WTC11 (cell line): ENCODE results near the gene GRIN2A.

Experiments
- CTCF ChIP-seq: fragments of 200-600 bp; IDR thresholded peaks from 2 replicates; pipeline ENCODE4 v1.8.0; 2022; ENCODE audit warnings: antibody characterized with exemption
- ESRRA ChIP-seq: sonication (generic); formaldehyde crosslinking; IDR thresholded peaks from 2 replicates; pipeline ENCODE4 v1.8.1; 2022; ENCODE audit warnings: mild to moderate bottlenecking, missing genetic modification reagents, borderline replicate concordance
- FOXJ3 ChIP-seq: sonication (generic); formaldehyde crosslinking; IDR thresholded peaks from 2 replicates; pipeline ENCODE4 v1.9.0; 2021; ENCODE audit warnings: missing genetic modification reagents, mild to moderate bottlenecking, borderline replicate concordance
- FOXK1 ChIP-seq: sonication (generic); formaldehyde crosslinking; IDR thresholded peaks from 2 replicates; pipeline ENCODE4 v1.8.0; 2022; ENCODE audit warnings: mild to moderate bottlenecking, moderate library complexity, missing genetic modification reagents
- IRF1 ChIP-seq: sonication (generic); formaldehyde crosslinking; IDR thresholded peaks from 2 replicates; pipeline ENCODE4 v1.8.0; 2023; ENCODE audit warnings: missing genetic modification reagents
- JUN ChIP-seq: sonication (generic); formaldehyde crosslinking; IDR thresholded peaks from 2 replicates; pipeline ENCODE4 v1.8.0; 2023; ENCODE audit warnings: mild to moderate bottlenecking, missing genetic modification reagents
- NR3C1 ChIP-seq: sonication (generic); formaldehyde crosslinking; conservative IDR thresholded peaks from 2 replicates; pipeline ENCODE4 v1.8.1; 2023; ENCODE audit warnings: low read depth, mild to moderate bottlenecking, missing genetic modification reagents
- RELA ChIP-seq: sonication (generic); formaldehyde crosslinking; IDR thresholded peaks from 2 replicates; pipeline ENCODE4 v1.8.1; 2022; ENCODE audit warnings: missing genetic modification reagents, mild to moderate bottlenecking, borderline replicate concordance
- ZBTB21 ChIP-seq: sonication (generic); formaldehyde crosslinking; IDR thresholded peaks from 2 replicates; pipeline ENCODE4 v1.8.1; 2023; ENCODE audit warnings: mild to moderate bottlenecking, missing genetic modification reagents, borderline replicate concordance
- ZNF317 ChIP-seq: sonication (generic); formaldehyde crosslinking; IDR thresholded peaks from 2 replicates; pipeline ENCODE4 v1.8.1; 2023; ENCODE audit warnings: low read depth, mild to moderate bottlenecking, moderate library complexity, missing genetic modification reagents, borderline replicate concordance
- TF ChIP-seq, protein P1 (sequence below): sonication (generic); formaldehyde crosslinking; IDR thresholded peaks from 2 replicates; pipeline ENCODE4 v1.8.1; 2023; ENCODE audit warnings: mild to moderate bottlenecking, missing genetic modification reagents
- TF ChIP-seq, protein P2 (sequence below): sonication (generic); formaldehyde crosslinking; IDR thresholded peaks from 2 replicates; pipeline ENCODE4 v1.8.0; 2022; ENCODE audit warnings: mild to moderate bottlenecking, missing genetic modification reagents
- TF ChIP-seq, protein P3 (sequence below): sonication (generic); formaldehyde crosslinking; conservative IDR thresholded peaks from 2 replicates; pipeline ENCODE4 v1.8.1; 2022; ENCODE audit warnings: mild to moderate bottlenecking, missing genetic modification reagents
- TF ChIP-seq, protein P4 (sequence below): sonication (generic); formaldehyde crosslinking; IDR thresholded peaks from 2 replicates; pipeline ENCODE4 v1.8.1; 2022; ENCODE audit warnings: low read depth, missing genetic modification reagents, borderline replicate concordance

- TF ChIP-seq ZNF317 (CRISPR knock-in tag), result no peak
- no peak for TF ChIP-seq CTCF
- TF ChIP-seq, protein P1, sequence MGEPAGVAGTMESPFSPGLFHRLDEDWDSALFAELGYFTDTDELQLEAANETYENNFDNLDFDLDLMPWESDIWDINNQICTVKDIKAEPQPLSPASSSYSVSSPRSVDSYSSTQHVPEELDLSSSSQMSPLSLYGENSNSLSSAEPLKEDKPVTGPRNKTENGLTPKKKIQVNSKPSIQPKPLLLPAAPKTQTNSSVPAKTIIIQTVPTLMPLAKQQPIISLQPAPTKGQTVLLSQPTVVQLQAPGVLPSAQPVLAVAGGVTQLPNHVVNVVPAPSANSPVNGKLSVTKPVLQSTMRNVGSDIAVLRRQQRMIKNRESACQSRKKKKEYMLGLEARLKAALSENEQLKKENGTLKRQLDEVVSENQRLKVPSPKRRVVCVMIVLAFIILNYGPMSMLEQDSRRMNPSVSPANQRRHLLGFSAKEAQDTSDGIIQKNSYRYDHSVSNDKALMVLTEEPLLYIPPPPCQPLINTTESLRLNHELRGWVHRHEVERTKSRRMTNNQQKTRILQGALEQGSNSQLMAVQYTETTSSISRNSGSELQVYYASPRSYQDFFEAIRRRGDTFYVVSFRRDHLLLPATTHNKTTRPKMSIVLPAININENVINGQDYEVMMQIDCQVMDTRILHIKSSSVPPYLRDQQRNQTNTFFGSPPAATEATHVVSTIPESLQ, result no peak
- TF ChIP-seq JUN (CRISPR knock-in tag), result no peak
- no peak for TF ChIP-seq ESRRA (CRISPR knock-in tag)
- TF ChIP-seq FOXJ3 (CRISPR knock-in tag), result no peak
- TF ChIP-seq FOXK1 (CRISPR knock-in tag), result no peak
- no peak for TF ChIP-seq ZBTB21
- no peak for TF ChIP-seq RELA
- TF ChIP-seq, protein P2, sequence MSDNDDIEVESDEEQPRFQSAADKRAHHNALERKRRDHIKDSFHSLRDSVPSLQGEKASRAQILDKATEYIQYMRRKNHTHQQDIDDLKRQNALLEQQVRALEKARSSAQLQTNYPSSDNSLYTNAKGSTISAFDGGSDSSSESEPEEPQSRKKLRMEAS, result no peak
- no peak for TF ChIP-seq NR3C1 (CRISPR knock-in tag)
- TF ChIP-seq, protein P3, sequence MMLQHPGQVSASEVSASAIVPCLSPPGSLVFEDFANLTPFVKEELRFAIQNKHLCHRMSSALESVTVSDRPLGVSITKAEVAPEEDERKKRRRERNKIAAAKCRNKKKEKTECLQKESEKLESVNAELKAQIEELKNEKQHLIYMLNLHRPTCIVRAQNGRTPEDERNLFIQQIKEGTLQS (CRISPR knock-in tag), result no peak
- TF ChIP-seq, protein P4, sequence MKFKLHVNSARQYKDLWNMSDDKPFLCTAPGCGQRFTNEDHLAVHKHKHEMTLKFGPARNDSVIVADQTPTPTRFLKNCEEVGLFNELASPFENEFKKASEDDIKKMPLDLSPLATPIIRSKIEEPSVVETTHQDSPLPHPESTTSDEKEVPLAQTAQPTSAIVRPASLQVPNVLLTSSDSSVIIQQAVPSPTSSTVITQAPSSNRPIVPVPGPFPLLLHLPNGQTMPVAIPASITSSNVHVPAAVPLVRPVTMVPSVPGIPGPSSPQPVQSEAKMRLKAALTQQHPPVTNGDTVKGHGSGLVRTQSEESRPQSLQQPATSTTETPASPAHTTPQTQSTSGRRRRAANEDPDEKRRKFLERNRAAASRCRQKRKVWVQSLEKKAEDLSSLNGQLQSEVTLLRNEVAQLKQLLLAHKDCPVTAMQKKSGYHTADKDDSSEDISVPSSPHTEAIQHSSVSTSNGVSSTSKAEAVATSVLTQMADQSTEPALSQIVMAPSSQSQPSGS (CRISPR knock-in tag), result no peak
- no peak for TF ChIP-seq IRF1 (CRISPR knock-in tag)
Observed at GRCh38 chr16:10031955-10032354, 150.3 kb downstream of the GRIN2A start.
